OCI-LY1 (cell line): Measurements from ENCODE around the gene ZFP3.

Source experiments
- EZH2 ChIP-seq: fragments of 200-600 bp; sonication (generic), shearing (Covaris generic); IDR thresholded peaks from 2 replicates; pipeline ENCODE4 v1.8.0; 2017; ENCODE audit warnings: borderline replicate concordance, mixed run types, mild to moderate bottlenecking, antibody characterized with exemption, low read length, moderate library complexity, mixed read lengths
- TF ChIP-seq, protein P1 (sequence below): fragments of 200-600 bp; sonication (generic), shearing (Covaris generic); IDR thresholded peaks from 2 replicates; pipeline ENCODE4 v1.5.1; 2017; ENCODE audit warnings: mild to moderate bottlenecking, antibody characterized with exemption, low read length, moderate library complexity, mixed read lengths

DNA sequence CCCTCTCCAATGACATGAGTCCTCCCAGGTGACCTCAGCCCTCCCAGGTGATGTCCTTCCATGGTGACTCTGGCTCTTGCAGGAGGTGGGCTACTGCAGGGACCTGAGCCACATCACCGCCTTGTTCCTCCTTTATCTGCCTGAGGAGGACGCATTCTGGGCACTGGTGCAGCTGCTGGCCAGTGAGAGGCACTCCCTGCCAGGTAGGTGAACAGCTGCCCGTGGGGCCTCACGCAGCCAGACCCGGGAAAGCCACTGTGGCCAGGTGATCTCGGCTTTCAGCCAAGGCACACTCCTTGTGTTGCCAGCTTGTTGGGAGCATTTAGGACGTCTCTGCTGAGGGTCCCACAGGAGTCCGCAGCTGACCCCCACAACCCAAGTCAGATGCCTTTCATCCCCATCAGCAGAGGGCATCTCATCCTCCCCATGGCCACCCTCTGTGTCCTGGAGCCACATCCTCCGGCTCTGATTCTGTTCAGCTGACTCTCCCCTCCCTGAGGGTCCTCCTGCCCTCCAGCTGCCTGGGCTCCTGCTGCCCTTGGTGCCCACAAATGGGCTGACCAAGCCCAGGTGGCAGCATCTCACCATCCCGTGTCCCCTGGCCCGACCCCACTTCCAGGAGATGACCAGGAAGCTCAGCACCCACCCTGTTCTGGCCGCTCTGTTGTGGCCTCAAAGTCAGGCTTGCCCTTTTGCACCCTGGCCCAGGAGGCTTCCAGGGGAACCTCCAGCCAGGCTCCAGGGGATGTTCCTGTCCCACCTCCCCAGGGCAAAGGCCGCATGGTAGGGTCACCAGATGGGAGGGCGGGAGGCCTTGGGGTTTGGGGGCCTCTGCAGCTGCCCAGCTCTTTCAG, 57.7 kb downstream of the ZFP3 start:
- TF ChIP-seq, protein P1, sequence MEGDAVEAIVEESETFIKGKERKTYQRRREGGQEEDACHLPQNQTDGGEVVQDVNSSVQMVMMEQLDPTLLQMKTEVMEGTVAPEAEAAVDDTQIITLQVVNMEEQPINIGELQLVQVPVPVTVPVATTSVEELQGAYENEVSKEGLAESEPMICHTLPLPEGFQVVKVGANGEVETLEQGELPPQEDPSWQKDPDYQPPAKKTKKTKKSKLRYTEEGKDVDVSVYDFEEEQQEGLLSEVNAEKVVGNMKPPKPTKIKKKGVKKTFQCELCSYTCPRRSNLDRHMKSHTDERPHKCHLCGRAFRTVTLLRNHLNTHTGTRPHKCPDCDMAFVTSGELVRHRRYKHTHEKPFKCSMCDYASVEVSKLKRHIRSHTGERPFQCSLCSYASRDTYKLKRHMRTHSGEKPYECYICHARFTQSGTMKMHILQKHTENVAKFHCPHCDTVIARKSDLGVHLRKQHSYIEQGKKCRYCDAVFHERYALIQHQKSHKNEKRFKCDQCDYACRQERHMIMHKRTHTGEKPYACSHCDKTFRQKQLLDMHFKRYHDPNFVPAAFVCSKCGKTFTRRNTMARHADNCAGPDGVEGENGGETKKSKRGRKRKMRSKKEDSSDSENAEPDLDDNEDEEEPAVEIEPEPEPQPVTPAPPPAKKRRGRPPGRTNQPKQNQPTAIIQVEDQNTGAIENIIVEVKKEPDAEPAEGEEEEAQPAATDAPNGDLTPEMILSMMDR: no peak
- TF ChIP-seq EZH2: no peak
